ENCODE data around the gene PFDN2. TPM values are rescaled to one million over a fixed set of nuclear protein-coding genes. Genes with fewer than 3 reads are reported as not detected.
A peak's percentile ranks its signal among the peaks of the same experiment; 100 is the strongest.
"Not testable (repeated sequence)": the region's sequence is repeated elsewhere in the genome, so short reads cannot be mapped to it uniquely, and the experiment has no call there.

PFDN2 gene
- total RNA-seq, 2 experiments from 2014 or later = 108 to 136 TPM

DNA sequence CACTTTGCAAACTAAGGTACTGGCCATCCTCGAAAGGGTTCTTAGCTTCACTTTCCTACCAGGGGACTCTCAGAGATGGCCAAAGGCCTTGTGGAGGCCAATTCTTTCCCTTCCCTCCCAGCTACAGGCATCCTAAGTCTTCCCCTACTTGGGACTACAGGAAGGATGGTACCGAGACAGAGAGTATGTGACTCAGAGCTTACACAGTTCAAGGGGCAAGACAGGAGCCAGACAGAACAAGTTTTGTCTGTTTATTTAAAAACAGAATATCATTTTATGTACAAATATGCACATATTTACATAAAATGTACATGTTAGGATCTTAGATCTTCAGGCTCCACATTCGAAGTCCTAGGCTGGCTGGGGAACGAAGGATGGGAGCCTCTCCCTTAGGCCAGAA, 47.1 kb downstream of the PFDN2 start:
- peak overlapping the region; percentile 100 for H3K27ac Mint-ChIP-seq
- H3K27me3 Mint-ChIP-seq = no peaks in the 10 kb centered on the region
- ATAC-seq (no peak), DNase-seq (no peak)
- H3K36me3 Mint-ChIP-seq (ENCODE audit: low read depth) = peaks cover 28% of the 10 kb centered on the region
- CTCF ChIA-PET = interaction anchor here (0.7 to 8.3 kb wide), 14 partner anchors 11 to 325 kb away, joined by 3 to 126 read pairs (median 5); partner anchors contain the start of genes F11R, KLHDC9, PPOX and TSTD1
- POLR2A ChIA-PET = interaction anchor here (0.7 to 1.6 kb wide), 6 partner anchors 22 to 83 kb away, joined by 3 to 8 read pairs (median 4); partner anchors contain the start of genes KLHDC9, UFC1 and USF1
- H3K9me3 Mint-ChIP-seq (ENCODE audit: low read depth) = peaks cover 2% of the 10 kb centered on the region
- peaks cover 43% of the 10 kb centered on the region for H3K4me1 Mint-ChIP-seq
- H3K4me3 Mint-ChIP-seq = peak overlapping the region; percentile 100
- intact Hi-C loops (cut with DNase I, micrococcal nuclease) = loop anchor here (1.0 to 5.0 kb wide), 7 partner anchors 22 to 83 kb away; partner anchors contain the start of genes DEDD (in 1 of the 2), F11R (in 1 of the 2), TSTD1 (in 1 of the 2) and UFC1 (in 1 of the 2)

- ChIA-PET POLR2A (interaction anchor here (0.5 to 2.2 kb wide), 8 partner anchors 23 to 358 kb away, joined by 3 to 8 read pairs (median 6); partner anchors contain the start of genes CD48, F11R, UFC1 and USF1), CTCF (interaction anchor here (0.6 to 8.3 kb wide), 14 partner anchors 9 to 290 kb away, joined by 3 to 126 read pairs (median 5); partner anchors contain the start of genes F11R, KLHDC9, PPOX and TSTD1)
- intact Hi-C loops (cut with DNase I, micrococcal nuclease) = loop anchor here (1.0 to 5.0 kb wide), 10 partner anchors 22 to 89 kb away; partner anchors contain the start of genes UFC1 (in 2 of the 2), DEDD (in 1 of the 2), F11R (in 1 of the 2) and TSTD1 (in 1 of the 2)
- Mint-ChIP-seq H3K4me3 (peak within 1 kb of the TSS; percentile 100), H3K27ac (peak within 1 kb of the TSS; percentile 100), H3K9me3 (ENCODE audit: low read depth) (peaks cover 2% of the 10 kb centered on the region), H3K4me1 (peaks cover 46% of the 10 kb centered on the region), H3K36me3 (ENCODE audit: low read depth) (peaks cover 28% of the 10 kb centered on the region), H3K27me3 (no peaks in the 10 kb centered on the region)
- ATAC-seq = peak; percentile 80
- DNase-seq = peak; percentile 92
Measured at GRCh38 chr1:161069731-161070270, 48.0 kb downstream of the PFDN2 start, which contains the start of gene ARHGAP30. TSS of gene ARHGAP30 (minus strand) at chr1:161069891. CDS start at chr1:161069624, 267 bp downstream.

DNA sequence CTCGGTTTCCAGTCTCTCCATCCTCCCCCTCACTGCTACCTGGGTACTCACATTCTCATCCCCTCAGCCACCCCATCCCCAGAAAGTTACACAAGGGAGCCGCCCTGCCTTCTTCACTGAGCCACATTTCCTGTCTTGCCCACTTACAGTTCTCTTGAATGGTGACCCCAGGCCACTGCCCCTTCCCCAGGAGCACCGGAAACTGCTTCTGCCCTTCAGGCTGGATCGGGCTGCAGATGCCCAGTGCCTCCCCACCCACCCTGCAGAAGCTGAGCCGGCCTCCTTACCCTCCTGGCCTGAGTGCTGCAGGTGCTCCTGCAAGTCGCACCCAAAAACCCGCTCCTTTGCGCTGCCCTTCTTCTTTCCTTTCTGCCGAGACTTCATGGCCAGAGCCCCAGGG, 48.6 kb downstream of the PFDN2 start:
- Mint-ChIP-seq H3K9me3 (ENCODE audit: low read depth) (peaks cover 2% of the 10 kb centered on the region), H3K4me1 (peaks cover 52% of the 10 kb centered on the region), H3K36me3 (ENCODE audit: low read depth) (peaks cover 33% of the 10 kb centered on the region), H3K4me3 (peak overlapping the region; percentile 100), H3K27ac (peak overlapping the region; percentile 100), H3K27me3 (no peaks in the 10 kb centered on the region)
- POLR2A ChIA-PET = interaction anchor here (0.5 to 2.2 kb wide), 9 partner anchors 22 to 357 kb away, joined by 3 to 11 read pairs (median 7); partner anchors contain the start of genes CD48, F11R, UFC1 and USF1
- DNase-seq (peak; percentile 36), ATAC-seq (no peak)
- intact Hi-C loops (cut with DNase I, micrococcal nuclease) = loop anchor here (2.0 to 5.0 kb wide), 3 partner anchors 28 to 90 kb away; partner anchors contain the start of genes UFC1 (in 1 of the 2) and USP21 (in 1 of the 2)
- CTCF ChIA-PET = interaction anchor here (0.6 to 8.3 kb wide), 13 partner anchors 10 to 131 kb away, joined by 3 to 126 read pairs (median 6); partner anchors contain the start of genes F11R, KLHDC9, PPOX and USF1

GRCh38 chr1:161068306-161069234, 49.3 kb downstream of the PFDN2 start:
- intact Hi-C loops (cut with DNase I, micrococcal nuclease) = loop anchor here (1.0 to 5.0 kb wide), 6 partner anchors 22 to 90 kb away; partner anchors contain the start of genes DEDD (in 1 of the 2), NIT1 (in 1 of the 2), PFDN2 (in 1 of the 2) and UFC1 (in 1 of the 2)
- Mint-ChIP-seq H3K27me3 (no peaks in the 10 kb centered on the region), H3K9me3 (ENCODE audit: low read depth) (peaks cover 2% of the 10 kb centered on the region), H3K4me3 (peak overlapping the region; percentile 100), H3K27ac (peak overlapping the region; percentile 100), H3K36me3 (ENCODE audit: low read depth) (peaks cover 38% of the 10 kb centered on the region), H3K4me1 (peaks cover 58% of the 10 kb centered on the region)
- ATAC-seq = peak; percentile 70
- peak; percentile 90 for DNase-seq
- POLR2A ChIA-PET = interaction anchor here (0.5 to 2.2 kb wide), 5 partner anchors 23 to 357 kb away, joined by 3 to 11 read pairs (median 8); partner anchors contain the start of genes CD48, F11R and USF1
- CTCF ChIA-PET = interaction anchor here (0.6 to 8.3 kb wide), 15 partner anchors 10 to 739 kb away, joined by 3 to 126 read pairs (median 5); partner anchors contain the start of genes KLHDC9, NIT1, PFDN2 and USF1

- H3K27me3 Mint-ChIP-seq = no peaks in the 10 kb centered on the region
- H3K27ac Mint-ChIP-seq = peak overlapping the region; percentile 100
- ATAC-seq (peak; percentile 39), DNase-seq (peak; percentile 62)
- H3K36me3 Mint-ChIP-seq (ENCODE audit: low read depth) = peaks cover 49% of the 10 kb centered on the region
- intact Hi-C loops (cut with DNase I, micrococcal nuclease) = loop anchor here in 1 of 2 experiments (5.0 kb wide), 1 partner anchor 86 kb away; the partner anchor contains the start of gene UFC1
- CTCF ChIA-PET = interaction anchor here (1.0 to 8.3 kb wide), 4 partner anchors 13 to 30 kb away, joined by 3 to 126 read pairs (median 6); partner anchors contain the start of genes KLHDC9 and USF1
- POLR2A ChIA-PET = interaction anchor here (0.6 to 1.0 kb wide), 4 partner anchors 10 to 116 kb away, joined by 3 to 9 read pairs (median 4); partner anchors contain the start of gene USF1
- H3K4me1 Mint-ChIP-seq = peaks cover 68% of the 10 kb centered on the region
- H3K4me3 Mint-ChIP-seq = peak overlapping the region; percentile 100
- peaks cover 2% of the 10 kb centered on the region for H3K9me3 Mint-ChIP-seq (ENCODE audit: low read depth)
Measured at GRCh38 chr1:161066694-161067093, 51.1 kb downstream of the PFDN2 start.

- H3K36me3 Mint-ChIP-seq (ENCODE audit: low read depth) = peaks cover 52% of the 10 kb centered on the region
- H3K9me3 Mint-ChIP-seq (ENCODE audit: low read depth); H3K4me3 Mint-ChIP-seq: not testable (repeated sequence)
Measured at GRCh38 chr1:161065681-161066080, 52.2 kb downstream of the PFDN2 start.

DNA sequence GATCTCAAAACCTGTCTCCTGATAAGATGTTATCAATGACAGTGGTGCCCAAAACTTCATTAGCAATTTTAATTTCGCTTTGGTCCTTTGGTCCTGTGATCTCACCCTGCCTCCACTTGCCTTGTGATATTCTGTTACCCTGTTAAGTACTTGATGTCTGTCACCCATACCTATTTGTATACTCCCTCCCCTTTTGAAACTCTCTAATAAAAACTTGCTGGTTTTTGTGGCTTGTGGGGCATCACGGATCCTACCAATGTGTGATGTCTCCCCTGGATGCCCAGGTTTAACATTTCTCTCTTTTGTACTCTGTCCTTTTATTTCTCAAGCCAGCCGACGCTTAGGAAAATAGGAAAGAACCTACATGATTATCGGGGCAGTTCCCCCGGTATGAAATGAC, 53.9 kb downstream of the PFDN2 start:
- H3K9me3 Mint-ChIP-seq (ENCODE audit: low read depth); ATAC-seq; DNase-seq; POLR2A ChIA-PET; H3K27me3 Mint-ChIP-seq; intact Hi-C loops (cut with DNase I, micrococcal nuclease): not testable (repeated sequence)
- peaks cover 71% of the 10 kb centered on the region for H3K4me1 Mint-ChIP-seq
- H3K36me3 Mint-ChIP-seq (ENCODE audit: low read depth) = peaks cover 56% of the 10 kb centered on the region
- H3K27ac Mint-ChIP-seq = peak overlapping the region; percentile 87
- CTCF ChIA-PET = interaction anchor here (1.8 kb wide), 1 partner anchor 9 kb away, joined by 6 read pairs; no protein-coding TSS in a partner anchor
- H3K4me3 Mint-ChIP-seq = peak overlapping the region; percentile 47

More at GRCh38 chr1:161065681-161066080, 52.2 kb downstream of the PFDN2 start:
- ATAC-seq, H3K27me3 Mint-ChIP-seq, H3K27ac Mint-ChIP-seq, POLR2A ChIA-PET, DNase-seq: not testable (repeated sequence)
- intact Hi-C loops (cut with DNase I, micrococcal nuclease) = loop anchor here in 1 of 2 experiments (5.0 kb wide), 1 partner anchor 87 kb away; the partner anchor contains the start of gene UFC1
- peaks cover 63% of the 10 kb centered on the region for H3K4me1 Mint-ChIP-seq
- CTCF ChIA-PET = interaction anchor here (0.5 to 8.3 kb wide), 10 partner anchors 11 to 494 kb away, joined by 3 to 126 read pairs (median 4); partner anchors contain the start of genes KLHDC9, PPOX and USF1

GRCh38 chr1:161061419-161061818, 56.4 kb downstream of the PFDN2 start:
- no peak overlapping the region for H3K4me3 Mint-ChIP-seq
- H3K27me3 Mint-ChIP-seq = no peaks in the 10 kb centered on the region
- H3K4me1 Mint-ChIP-seq = peaks cover 61% of the 10 kb centered on the region
- H3K9me3 Mint-ChIP-seq (ENCODE audit: low read depth) = no peaks in the 10 kb centered on the region
- H3K36me3 Mint-ChIP-seq (ENCODE audit: low read depth) = peaks cover 49% of the 10 kb centered on the region
- DNase-seq = no peak
- CTCF ChIA-PET = interaction anchor here (0.8 to 2.0 kb wide), 7 partner anchors 15 to 110 kb away, joined by 3 to 11 read pairs (median 4); partner anchors contain the start of gene USF1
- no peak for ATAC-seq
- no peak overlapping the region for H3K27ac Mint-ChIP-seq
- intact Hi-C loops (cut with DNase I, micrococcal nuclease) = no loop called here
- POLR2A ChIA-PET = interaction anchor here (0.6 kb wide), 1 partner anchor 22 kb away, joined by 3 read pairs; the partner anchor contains the start of gene TSTD1

GRCh38 chr1:161059293-161059692, 58.5 kb downstream of the PFDN2 start:
- Mint-ChIP-seq H3K36me3 (ENCODE audit: low read depth) (peaks cover 56% of the 10 kb centered on the region), H3K4me3 (no peak overlapping the region), H3K4me1 (peaks cover 55% of the 10 kb centered on the region), H3K9me3 (ENCODE audit: low read depth) (no peaks in the 10 kb centered on the region), H3K27me3 (no peaks in the 10 kb centered on the region), H3K27ac (peak overlapping the region; percentile 75)
- DNase-seq (no peak), ATAC-seq (no peak)
- intact Hi-C loops (cut with DNase I, micrococcal nuclease) = no loop called here
- ChIA-PET CTCF (interaction anchor here (0.9 to 1.6 kb wide), 8 partner anchors 9 to 39 kb away, joined by 3 to 7 read pairs (median 4); partner anchors contain the start of genes KLHDC9, TSTD1 and USF1), POLR2A (interaction anchor here (1.3 kb wide), 1 partner anchor 13 kb away, joined by 10 read pairs; the partner anchor contains the start of gene USF1)

DNA sequence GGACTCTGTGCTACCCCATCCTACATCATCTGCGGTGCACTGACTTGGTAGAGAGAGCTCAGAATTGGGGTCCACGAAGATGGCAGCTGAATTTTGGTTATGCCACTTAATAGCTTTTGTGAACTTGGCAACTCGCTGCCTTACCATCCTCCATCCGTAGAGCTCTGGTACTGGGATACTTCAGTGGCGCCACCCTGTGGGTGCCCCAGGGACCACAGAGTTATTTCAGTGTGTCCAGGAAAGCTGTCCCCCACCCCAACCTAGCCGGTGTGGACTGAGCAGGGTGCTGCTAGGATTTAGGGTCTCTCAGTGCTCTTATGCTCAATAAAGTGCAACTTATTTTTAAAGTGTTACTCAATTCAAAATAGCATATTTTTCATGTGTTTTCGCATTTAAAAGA, 63.0 kb downstream of the PFDN2 start:
- peak; percentile 57 for ATAC-seq
- no peak overlapping the region for H3K4me3 Mint-ChIP-seq

More for the DNA sequence above, 63.0 kb downstream of the PFDN2 start:
- peaks cover 20% of the 10 kb centered on the region for H3K4me1 Mint-ChIP-seq
- intact Hi-C loops (cut with DNase I, micrococcal nuclease) = no loop called here
- ChIA-PET POLR2A (no interaction called here), CTCF (interaction anchor here (0.8 to 2.4 kb wide), 8 partner anchors 9 to 58 kb away, joined by 3 to 15 read pairs (median 6); partner anchors contain the start of genes ARHGAP30, KLHDC9 and USF1)
- no peaks in the 10 kb centered on the region for H3K27me3 Mint-ChIP-seq
- no peaks in the 10 kb centered on the region for H3K9me3 Mint-ChIP-seq (ENCODE audit: low read depth)
- DNase-seq = peak; percentile 42
- H3K27ac Mint-ChIP-seq = no peak overlapping the region
- peaks cover 62% of the 10 kb centered on the region for H3K36me3 Mint-ChIP-seq (ENCODE audit: low read depth)

Measured in activated CD4-positive, alpha-beta T cell treated with anti-CD3 and anti-CD28 coated beads for 36 hours (primary cell).